Renal cortex interstitium (tissue), 15 donors: ENCODE measurements around the gene OR2A25. TPM values are rescaled to one million over a fixed set of nuclear protein-coding genes. Genes with fewer than 3 reads are reported as not detected.

Experiments used
- DNase-seq, 11 donors: peaks; one replicate each; pipeline ENCODE4 v3.0.0-alpha.2; 2013; ENCODE audit warnings: low read depth in 9 of 11, low spot score in 4 of 11; ENCODE audit errors: extremely low read depth in 1 of 11
- long read RNA-seq, 16 experiments: transcript quantifications; one replicate each; lab custom pipeline, GENCODE V29; 2026
- polyA plus RNA-seq, 3 donors: library from polyadenylated mRNA; unstranded; fragments of 120-200 nt; gene quantifications; one replicate each; pipeline ENCODE4 v1.2.1, GENCODE V29; 2013; ENCODE audit not compliant: insufficient read length in 3 of 3

Gene OR2A25, protein sequence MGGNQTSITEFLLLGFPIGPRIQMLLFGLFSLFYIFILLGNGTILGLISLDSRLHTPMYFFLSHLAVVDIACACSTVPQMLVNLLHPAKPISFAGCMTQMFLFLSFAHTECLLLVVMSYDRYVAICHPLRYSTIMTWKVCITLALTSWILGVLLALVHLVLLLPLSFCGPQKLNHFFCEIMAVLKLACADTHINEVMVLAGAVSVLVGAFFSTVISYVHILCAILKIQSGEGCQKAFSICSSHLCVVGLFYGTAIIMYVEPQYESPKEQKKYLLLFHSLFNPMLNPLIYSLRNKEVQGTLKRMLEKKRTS
- under 1 TPM in 1 of 3 donors, not detected in 2; 0.17 TPM for polyA plus RNA-seq
- long read RNA-seq, donor 1: 0 reads
- long read RNA-seq, donor 2: 0 reads
- long read RNA-seq, donor 3: 0 reads
- long read RNA-seq, donor 4: 0 reads
- long read RNA-seq, donor 5: 0 reads
- long read RNA-seq, donor 6: 0 reads
- long read RNA-seq, donor 7: 0 reads
- long read RNA-seq, donor 8: 0 reads
- long read RNA-seq, donor 9: 0 reads
- long read RNA-seq, donor 10: 0 reads
- long read RNA-seq, donor 11: 0 reads
- long read RNA-seq, donor 12: 0 reads
- long read RNA-seq, donor 13: 0 reads
- long read RNA-seq, donor 14: 0 reads
- long read RNA-seq, donor 15: 0 reads
- long read RNA-seq, donor 16: 0 reads

DNA sequence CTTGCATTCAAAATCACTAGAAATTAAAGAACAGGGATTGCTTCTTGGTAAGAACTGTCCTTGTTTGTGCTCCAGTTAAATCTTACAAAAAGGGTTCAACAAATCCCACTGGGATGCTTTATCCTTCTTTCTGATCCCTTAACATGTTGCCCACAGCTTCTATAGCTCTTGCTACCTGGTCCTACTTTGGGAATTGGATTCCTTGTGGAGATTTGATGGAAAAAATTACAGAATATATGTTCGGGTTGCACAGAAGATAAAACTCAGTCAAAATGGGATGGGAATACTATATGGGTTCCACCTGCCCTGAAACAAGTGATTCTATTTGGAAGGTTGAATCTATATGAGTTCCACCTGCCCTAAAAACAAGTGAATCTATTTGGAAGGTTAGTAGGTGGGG lies at the start of gene OR2A25:
Gene OR2A25 (plus strand): TSS at position 301 of the 400 bp plus-strand sequence. CDS start 4,409 bp downstream, outside the sequence.
- no peak for DNase-seq

DNA sequence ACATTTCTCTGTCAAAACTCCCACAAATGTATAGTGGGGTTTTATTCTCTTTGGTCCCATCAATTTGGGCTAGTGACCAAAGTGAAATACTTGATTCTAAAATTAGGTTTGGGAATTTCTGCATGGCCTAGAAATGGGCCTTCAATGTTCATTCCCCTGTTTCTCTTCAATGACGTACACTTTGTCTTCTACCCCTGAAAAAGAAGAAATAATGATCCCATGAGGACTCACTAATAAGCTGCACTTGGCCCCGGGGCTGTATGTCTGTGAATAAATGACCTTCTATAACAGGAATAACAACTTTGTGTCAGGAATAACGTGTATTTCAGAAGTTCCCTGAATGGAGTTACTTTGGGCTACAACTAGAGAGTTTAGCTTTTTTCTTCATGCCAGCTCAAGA lies 49.3 kb upstream of the OR2A25 start:
- no peak for DNase-seq

DNA sequence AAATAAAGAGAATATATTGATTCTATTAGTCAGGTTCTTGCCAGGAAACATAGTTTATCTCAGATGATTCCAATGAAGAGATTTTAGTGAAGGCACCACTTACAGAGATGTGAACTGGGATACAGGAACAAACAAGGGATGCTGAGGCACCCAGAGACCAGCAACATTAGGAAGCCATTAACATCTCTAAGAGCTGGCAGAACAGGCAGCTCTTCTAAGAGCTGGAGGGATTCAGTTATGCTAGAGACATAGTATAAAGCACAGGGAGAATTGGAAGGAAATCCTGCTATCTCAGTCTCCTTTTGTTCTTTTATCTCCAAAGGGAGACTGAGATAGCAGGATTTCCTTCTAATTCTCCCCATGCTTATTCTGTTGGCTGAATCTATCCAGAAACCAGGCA lies 47.4 kb upstream of the OR2A25 start:
- DNase-seq: no peak

DNA sequence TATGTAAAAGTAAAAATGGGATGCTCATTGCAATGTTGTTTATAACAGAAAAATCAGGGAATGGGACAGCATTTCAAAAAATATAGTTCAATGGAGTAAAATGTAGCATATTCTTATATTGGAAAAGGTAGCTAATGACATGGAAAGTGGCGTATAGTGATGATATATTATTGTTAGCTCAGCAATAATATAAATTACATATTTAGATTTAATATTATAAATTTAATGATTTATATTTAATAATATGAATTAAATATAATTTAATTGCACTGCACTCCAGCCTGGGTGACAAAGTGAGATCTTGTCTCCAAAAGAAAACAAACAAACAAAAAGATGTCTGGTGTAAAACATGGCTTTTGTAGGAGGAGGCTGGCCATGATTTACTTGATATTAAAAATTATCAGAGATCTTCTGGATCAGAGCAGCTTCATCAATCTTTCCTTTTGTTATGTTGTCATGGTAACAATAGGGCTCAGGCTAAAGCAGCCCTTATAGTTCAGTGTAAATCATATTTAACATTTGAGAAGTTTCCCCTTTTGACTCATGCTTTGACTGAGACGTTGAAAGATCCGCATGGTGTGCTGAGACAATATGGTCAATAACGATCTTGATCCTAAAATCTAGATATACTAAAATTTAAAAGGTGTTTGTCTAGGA lies 46.3 kb upstream of the OR2A25 start:
- DNase-seq: no peak

DNA sequence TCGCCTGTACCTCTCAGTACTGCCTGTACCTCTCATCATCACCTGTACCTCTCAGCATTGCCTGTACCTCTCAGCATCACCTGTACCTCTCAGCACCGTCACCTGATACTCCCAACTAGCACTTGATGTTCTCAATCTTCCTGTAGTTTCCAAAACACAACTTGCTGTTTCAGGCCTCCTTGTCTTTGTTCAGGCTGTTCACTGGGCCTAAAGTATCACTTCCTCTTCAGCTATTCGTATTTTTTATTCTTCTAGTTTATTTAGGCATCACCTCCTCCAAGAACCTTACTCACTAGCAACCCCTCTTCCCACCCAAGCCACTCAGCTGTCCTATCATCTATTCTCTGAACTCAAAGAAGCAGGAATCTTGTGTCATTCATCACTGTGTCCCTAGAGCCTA lies 45.4 kb upstream of the OR2A25 start:
- DNase-seq: no peak

DNA sequence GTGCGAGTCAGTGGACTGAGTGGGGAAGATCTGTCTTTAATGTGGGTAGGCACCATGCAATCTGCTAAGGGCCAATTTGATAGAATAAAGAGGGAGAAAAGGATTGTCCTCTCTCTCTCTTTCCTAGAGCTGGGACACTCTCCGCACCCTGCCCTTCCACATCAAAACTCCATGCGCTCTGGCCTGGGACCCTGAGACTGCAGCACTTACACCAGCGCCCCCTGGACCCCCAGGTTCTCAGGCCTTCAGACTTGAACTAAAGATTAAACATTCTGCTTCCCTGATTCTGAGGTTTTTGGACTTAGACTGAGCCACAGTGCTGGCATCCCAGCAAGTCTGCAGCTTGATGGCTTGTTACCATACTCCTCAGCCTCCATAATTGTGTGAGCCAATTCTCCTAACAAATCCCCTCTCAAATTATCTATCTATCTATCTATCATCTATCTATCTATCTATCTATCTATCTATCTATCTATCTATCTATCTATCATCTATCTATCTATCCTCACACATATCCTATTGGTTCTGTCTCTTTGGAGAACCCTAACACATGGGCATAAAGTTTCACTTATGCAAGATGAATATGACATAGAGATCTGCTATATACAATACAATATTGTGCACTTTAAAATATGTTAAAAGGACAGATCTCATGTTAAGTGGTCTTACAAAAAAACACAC lies 43.3 kb upstream of the OR2A25 start:
- no peak for DNase-seq

DNA sequence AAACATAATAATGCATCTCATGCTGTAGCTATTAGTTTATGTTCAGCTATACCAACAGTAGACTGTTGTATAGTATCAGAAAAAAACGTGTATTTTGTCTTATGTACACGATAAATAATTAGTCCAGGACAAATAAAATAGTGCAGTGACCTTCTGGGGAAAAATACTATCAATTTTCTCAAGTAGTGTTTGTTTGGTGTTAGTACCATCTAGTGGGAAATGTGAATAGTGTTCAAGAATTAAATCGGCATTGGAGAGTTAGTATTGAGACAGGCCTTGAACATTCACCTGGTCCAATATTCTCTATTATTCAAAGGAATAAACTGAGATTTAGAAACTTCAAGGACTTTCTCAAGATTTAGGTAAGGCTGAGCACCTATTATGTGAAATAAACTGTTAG lies 42.5 kb upstream of the OR2A25 start:
- DNase-seq: peak in 4 of 11 donors; percentile 4 to 35 (median 14)

DNA sequence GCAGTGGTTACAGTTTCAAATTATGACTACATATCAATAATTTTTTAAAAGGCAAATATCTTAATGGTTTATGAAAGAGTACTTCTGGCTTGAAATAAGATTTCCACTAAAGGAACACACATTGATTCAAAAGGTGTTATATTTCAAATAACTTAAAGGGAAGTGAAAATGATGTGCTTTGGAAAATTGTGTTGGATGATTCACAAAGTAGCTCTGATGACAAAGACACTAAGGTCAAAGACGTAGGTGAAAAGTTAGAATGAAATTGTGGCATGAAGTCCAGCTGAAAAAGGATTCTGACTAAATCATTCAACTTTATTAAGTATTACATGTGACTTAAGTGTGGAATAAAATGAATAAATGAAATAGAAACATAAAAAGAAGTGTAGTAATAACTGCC lies 41.6 kb upstream of the OR2A25 start:
- no peak for DNase-seq

DNA sequence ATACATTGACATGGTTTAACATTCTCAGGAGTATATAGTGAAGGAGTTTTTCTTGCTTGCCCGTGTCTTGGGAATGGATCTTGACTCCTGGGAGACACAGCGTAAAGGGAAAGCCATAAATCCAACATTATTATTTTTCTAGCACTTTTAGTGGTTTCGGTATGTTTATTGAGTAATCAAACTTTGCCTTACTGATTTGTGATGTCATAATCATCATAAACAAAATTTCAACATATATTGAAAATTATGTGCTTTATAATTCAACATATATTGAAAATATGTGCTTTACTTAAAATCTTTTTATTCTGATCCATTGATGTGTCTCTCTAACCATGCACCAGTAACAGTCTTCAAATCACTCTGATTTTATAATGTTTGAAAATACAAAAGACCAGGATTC lies 41.1 kb upstream of the OR2A25 start:
- DNase-seq: no peak

DNA sequence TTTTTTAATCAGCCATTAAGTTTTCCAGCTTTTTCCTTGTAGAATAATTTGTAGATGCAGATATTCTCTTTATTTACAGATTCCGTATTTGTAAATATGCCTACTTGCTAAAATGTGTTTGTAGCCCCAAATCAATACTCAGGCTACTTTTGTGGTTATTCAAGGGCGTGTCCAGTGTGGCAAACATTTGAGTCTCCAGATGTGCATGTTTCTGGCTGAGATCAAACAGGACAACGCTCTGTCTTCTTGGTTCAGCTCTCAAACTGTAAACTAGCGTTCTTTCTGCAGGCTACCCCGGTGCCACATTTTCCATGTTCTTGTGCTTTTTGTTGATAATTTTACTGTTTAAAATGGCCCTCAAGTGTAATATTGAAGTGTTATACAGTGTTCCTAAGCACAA lies 37.1 kb upstream of the OR2A25 start:
- DNase-seq: no peak

DNA sequence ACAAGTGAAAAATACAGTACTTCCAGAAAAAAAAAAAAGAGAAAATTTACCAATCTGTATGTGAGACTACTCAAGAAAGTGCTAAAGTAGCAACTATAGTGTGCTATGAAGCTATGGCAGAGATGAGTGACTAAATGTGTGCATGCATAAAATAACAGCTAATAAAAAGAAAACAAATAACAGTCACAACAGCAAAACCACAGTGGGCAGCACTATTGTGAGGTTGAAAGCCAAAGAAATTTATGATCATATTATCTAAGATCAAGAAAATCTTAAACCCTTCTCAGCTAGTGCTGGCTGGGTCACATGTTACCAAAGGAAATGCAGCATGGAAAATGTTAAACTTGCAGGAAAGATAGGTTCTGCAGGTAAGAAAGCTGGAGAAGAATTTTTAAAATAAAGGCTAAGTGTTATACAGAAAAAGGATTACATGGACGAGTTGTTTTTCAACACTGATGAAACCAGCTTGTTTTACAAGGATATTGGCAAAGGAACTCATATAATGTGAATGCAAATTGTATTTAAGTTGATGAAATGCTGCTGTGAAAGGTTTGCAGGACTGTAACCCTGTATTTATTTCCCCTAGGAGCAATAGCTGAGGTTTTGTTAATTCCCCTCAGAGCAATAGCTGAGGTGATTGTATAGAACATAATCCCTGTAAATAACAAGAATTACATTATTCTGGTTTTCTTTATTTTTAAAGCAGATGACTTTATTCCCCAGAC lies 36.5 kb upstream of the OR2A25 start:
- DNase-seq: no peak

DNA sequence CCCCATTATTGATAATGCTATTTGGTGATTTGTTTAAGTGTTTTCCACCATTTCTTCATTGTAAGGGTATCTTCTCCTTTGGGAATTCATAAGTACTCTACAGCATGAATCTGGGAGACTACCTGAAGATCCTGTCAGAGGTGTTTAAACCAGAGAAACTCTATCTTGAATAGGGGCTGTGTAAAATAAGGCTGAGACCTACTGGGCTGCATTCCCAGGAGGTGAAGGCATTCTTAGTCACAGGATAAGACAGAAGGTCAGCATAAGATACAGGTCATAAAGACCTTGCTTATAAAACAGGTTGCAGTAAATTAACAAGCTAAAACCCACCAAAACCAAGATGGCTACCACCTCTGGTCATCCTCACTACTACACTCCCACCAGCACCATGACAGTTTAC lies 34.2 kb upstream of the OR2A25 start:
- no peak for DNase-seq

DNA sequence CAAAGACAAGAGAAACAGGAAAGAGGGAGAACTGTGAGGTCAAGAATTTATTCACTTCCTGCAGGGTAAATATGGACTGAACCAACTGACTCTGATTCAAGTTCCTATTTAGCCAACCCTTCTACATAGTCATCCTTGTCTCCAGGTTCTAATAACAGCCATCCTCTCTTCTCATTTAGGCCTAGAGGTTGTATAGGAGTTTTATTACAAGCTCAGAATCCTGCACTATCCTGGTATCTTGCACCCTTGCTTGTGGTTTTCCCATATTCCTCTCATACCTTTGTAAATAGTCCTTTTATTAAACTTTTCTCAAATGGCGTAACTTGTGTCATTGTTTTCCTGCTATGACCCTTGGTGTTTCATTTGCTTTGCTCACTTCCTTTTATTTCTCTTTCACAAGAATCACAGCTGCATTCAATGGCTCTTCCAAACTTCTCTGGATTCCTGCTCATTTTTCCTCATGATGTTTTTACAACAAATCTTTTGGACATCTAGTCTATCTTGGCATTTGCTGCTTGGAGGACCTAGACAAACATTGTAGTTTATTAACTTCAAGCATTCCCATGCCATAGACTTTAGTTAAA lies 33.2 kb upstream of the OR2A25 start:
- no peak for DNase-seq

DNA sequence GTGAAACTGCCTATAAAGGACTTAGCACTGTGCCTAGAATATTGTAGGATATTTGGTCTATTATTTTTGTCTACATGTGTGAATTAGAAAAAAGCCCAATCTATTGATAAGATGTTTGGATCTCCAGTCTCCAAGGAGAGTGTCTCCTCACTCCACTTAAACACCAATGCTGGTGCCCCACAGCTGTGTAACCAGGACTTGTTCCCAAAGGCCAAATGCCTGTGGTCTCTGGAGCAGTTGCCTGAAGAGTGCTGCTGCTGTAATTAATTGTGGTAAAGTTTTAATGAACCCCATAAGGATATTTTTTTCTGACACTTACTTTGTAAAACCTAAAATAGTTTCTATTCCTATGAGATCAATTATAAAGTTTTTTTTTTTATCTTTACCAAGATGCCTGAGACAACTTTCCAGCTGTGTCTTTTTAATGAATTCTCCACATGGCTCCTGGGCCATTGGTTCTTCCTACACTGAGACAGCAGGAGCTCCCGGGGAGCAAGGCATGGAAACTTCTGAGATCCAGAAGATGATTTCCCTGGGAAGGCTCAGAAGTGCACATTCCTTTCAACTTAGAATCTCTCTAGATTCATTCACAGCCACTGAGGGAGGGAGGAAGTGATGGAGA lies 32.1 kb upstream of the OR2A25 start:
- DNase-seq: no peak

DNA sequence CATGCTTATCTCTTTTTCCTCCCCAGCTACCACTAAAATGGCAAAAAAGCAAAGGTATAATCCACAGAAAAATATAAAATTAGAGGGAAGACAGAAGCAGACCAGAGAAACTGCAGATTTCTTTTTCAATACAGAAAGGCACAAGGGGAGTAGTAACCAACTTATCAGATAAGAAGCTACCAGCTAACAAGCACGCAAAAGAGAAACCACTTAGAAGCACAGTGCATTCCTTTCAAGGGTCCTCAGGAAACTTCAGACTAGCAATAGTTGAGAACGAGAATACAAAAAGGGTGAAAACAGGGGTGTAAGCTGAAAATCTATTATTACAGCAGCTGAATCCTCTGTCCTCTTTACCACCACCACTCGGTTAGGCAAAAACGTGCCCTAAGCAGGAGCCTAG lies 30.7 kb upstream of the OR2A25 start:
- DNase-seq: no peak

DNA sequence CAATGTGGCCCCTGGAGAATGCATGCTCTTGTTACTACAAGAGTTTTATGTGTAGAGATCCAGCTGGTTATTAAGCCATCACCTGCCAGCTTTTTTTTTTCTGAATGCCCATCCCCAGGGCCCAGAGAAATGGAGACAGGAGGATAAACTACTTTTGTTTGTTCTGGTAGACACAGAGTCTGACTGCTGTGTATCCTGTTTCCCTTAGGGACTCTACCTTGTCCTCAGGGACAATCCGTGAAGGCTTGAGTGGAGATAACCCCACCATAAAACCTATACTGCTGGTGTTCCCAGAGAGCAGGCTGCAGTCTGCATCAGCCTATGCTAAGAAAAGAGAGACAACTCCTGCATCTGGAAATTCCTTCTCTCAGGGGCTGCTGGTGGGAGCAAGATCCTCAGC lies 21.0 kb upstream of the OR2A25 start, which contains the start of gene OR2A5:
Gene OR2A5 (plus strand): TSS at position 301 of the 400 bp plus-strand sequence. CDS start 1,454 bp downstream, outside the sequence.
- no peak for DNase-seq

DNA sequence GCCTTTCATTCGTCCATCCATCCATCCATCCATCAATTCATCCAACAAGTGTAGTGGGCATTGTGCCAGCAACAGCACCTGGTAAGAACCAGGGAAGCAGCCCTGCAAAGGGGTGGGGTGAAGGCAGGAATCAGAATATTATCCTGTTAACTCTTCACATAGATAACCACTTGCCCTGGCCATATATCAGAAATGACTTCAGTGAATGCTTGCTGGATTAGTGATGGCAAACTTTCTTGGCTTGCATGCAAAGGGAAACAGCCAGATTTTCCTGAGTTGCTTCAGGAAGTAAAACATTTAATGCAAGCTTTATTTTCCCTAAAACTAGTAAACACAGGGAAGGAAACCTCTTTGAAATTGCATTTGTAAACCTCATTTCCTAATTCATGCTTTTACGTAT lies 20.1 kb upstream of the OR2A25 start:
- DNase-seq: no peak

DNA sequence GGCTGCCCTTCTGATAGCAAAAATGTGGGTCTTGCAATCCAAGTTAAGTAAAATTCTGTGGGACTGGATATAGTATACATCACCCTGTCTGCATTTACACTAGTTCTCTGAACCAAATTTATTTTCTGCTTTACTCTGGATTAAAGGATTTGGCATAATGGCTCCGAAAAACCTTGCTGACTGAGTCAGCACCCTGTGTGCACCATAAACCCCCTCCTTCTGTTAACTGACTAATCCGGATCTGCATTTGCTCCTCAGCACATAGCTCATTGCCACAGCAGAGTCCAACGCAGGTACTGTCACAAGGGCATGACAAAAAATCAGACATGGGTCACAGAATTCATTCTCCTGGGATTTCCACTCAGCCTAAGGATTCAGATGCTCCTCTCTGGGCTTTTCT lies 19.5 kb upstream of the OR2A25 start:
- DNase-seq: no peak
